ENCODE results near the gene AK5. TPM values are rescaled to one million over a fixed set of nuclear protein-coding genes. Genes with fewer than 3 reads are reported as not detected.
"Not testable (repeated sequence)": the region's sequence is repeated elsewhere in the genome, so short reads cannot be mapped to it uniquely, and the experiment has no call there.

The AK5 gene
- total RNA-seq, 4 donors from 2014 or later: 0.79 to 4.1 TPM; not detected in 2

DNA sequence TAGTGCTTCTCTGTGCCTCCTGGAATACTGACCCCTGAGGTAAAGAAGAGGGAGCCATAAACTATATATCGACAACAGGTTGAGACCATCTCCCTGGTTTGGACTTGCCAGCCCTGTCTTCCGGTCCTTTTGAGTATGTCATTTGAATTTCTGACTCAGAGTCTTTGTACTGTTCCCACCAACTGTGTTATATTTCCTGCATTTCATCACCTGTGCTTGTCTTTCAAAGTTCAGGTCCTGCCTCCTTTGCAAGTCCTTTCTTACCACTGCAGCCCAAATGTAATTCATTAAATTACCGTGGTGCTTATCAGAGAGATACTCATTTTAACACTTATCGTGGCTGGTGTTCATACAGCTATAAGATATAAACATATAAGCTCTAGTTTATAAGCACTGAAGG, 10.7 kb downstream of the AK5 start:
- Histone ChIP-seq H3K27ac (no peak overlapping the region), H3K4me3 (no peak overlapping the region), H3K4me1 (no peaks in the 10 kb centered on the region), H3K36me3 (no peaks in the 10 kb centered on the region), H3K9me3 (no peaks in the 10 kb centered on the region), H3K27me3 (no peaks in the 10 kb centered on the region)
- TF ChIP-seq POLR2AphosphoS5 (IDR thresholded peaks at IDR 0.05) (no peak), EP300 (IDR thresholded peaks at IDR 0.05; ENCODE audit: low read depth) (no peak), CTCF (IDR thresholded peaks at IDR 0.05) (no peak), POLR2A (IDR thresholded peaks at IDR 0.05) (no peak)
- in situ Hi-C loops (cut with MboI; ENCODE audit: low pct_ligation_motif_present in 1 of 4, low pct_unique_long_range_greater_than_20kb in 1 of 4, low sequenced_read_pairs in 3 of 4): no loop called here
- 57 to 75% methylated on average over 4 of the region's 4 CpGs for WGBS, 2 donors (ENCODE audit: low coverage in 1 of 2)
- no peak for DNase-seq
- intact Hi-C loops (cut with DNase I; ENCODE audit: low total_unique reads): no loop called here

GRCh38 chr1:77300566-77300965, 18.7 kb downstream of the AK5 start:
- intact Hi-C loops (cut with DNase I; ENCODE audit: low total_unique reads): no loop called here
- H3K4me3 ChIP-seq: no peak overlapping the region
- no peaks in the 10 kb centered on the region for H3K9me3 ChIP-seq
- H3K36me3 ChIP-seq: no peaks in the 10 kb centered on the region
- no peaks in the 10 kb centered on the region for H3K27me3 ChIP-seq
- no peak for TF ChIP-seq POLR2A (IDR thresholded peaks at IDR 0.05)
- TF ChIP-seq EP300 (IDR thresholded peaks at IDR 0.05; ENCODE audit: low read depth): no peak
- in situ Hi-C loops (cut with MboI; ENCODE audit: low pct_ligation_motif_present in 1 of 4, low pct_unique_long_range_greater_than_20kb in 1 of 4, low sequenced_read_pairs in 3 of 4): no loop called here
- H3K27ac ChIP-seq: no peak overlapping the region
- WGBS, 2 donors (ENCODE audit: low coverage in 1 of 2): 84% methylated on average over 1 of the region's 1 CpG; no CpG with 5 or more reads in 1 of the 2 donors
- DNase-seq: no peak
- H3K4me1 ChIP-seq: no peaks in the 10 kb centered on the region

DNA sequence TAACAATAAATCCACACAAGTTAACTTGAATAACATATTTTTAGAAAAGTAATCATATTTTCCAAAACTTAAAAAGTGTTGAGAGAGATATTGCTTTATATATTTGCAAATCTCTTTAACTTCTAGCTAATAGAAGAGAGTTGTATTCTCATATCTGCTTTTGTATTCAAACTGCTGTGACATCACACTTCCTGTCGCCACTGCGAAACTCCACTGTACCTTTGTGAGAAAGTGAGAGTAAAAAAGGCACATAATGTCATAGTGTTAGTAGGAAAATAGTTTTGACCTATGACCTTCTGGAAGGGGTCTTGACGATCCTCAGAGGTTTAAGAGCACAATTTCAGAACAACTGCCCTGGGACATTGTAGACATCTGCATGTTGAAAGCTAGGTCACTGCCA, 21.6 kb downstream of the AK5 start:
- intact Hi-C loops (cut with DNase I; ENCODE audit: low total_unique reads) (no loop called here), in situ Hi-C loops (cut with MboI; ENCODE audit: low pct_ligation_motif_present in 1 of 4, low pct_unique_long_range_greater_than_20kb in 1 of 4, low sequenced_read_pairs in 3 of 4) (no loop called here)
- no peak overlapping the region for H3K27ac ChIP-seq
- no peaks in the 10 kb centered on the region for H3K27me3 ChIP-seq
- WGBS, 2 donors (ENCODE audit: low coverage in 1 of 2): 51 to 67% methylated on average over 3 of the region's 3 CpGs
- no peak for DNase-seq
- no peaks in the 10 kb centered on the region for H3K36me3 ChIP-seq
- no peak for TF ChIP-seq EP300 (IDR thresholded peaks at IDR 0.05; ENCODE audit: low read depth)
- no peak for TF ChIP-seq POLR2A (IDR thresholded peaks at IDR 0.05)
- no peak for TF ChIP-seq CTCF (IDR thresholded peaks at IDR 0.05)
- no peak for TF ChIP-seq POLR2AphosphoS5 (IDR thresholded peaks at IDR 0.05)
- no peaks in the 10 kb centered on the region for H3K9me3 ChIP-seq
- no peak overlapping the region for H3K4me3 ChIP-seq
- H3K4me1 ChIP-seq: no peaks in the 10 kb centered on the region

GRCh38 chr1:77308889-77309621, 27.2 kb downstream of the AK5 start:
- intact Hi-C loops (cut with DNase I; ENCODE audit: low total_unique reads) (no loop called here), in situ Hi-C loops (cut with MboI; ENCODE audit: low pct_ligation_motif_present in 1 of 4, low pct_unique_long_range_greater_than_20kb in 1 of 4, low sequenced_read_pairs in 3 of 4) (no loop called here)
- H3K27me3 ChIP-seq: no peaks in the 10 kb centered on the region
- DNase-seq: no peak
- H3K27ac ChIP-seq: no peak overlapping the region
- H3K36me3 ChIP-seq: no peaks in the 10 kb centered on the region
- WGBS, 2 donors (ENCODE audit: low coverage in 1 of 2): 39 to 49% methylated on average over 8 of the region's 8 CpGs
- no peak overlapping the region for H3K4me3 ChIP-seq
- no peaks in the 10 kb centered on the region for H3K4me1 ChIP-seq
- TF ChIP-seq POLR2A (IDR thresholded peaks at IDR 0.05) (no peak), POLR2AphosphoS5 (IDR thresholded peaks at IDR 0.05) (no peak), EP300 (IDR thresholded peaks at IDR 0.05; ENCODE audit: low read depth) (no peak), CTCF (IDR thresholded peaks at IDR 0.05) (no peak)
- no peaks in the 10 kb centered on the region for H3K9me3 ChIP-seq

GRCh38 chr1:77310924-77311323, 29.1 kb downstream of the AK5 start:
- Histone ChIP-seq H3K9me3 (no peaks in the 10 kb centered on the region), H3K4me3 (no peak overlapping the region), H3K4me1 (no peaks in the 10 kb centered on the region), H3K27ac (no peak overlapping the region), H3K27me3 (no peaks in the 10 kb centered on the region), H3K36me3 (no peaks in the 10 kb centered on the region)
- DNase-seq: no peak
- WGBS, 2 donors (ENCODE audit: low coverage in 1 of 2): 57 to 61% methylated on average over 3 of the region's 3 CpGs
- in situ Hi-C loops (cut with MboI; ENCODE audit: low pct_ligation_motif_present in 1 of 4, low pct_unique_long_range_greater_than_20kb in 1 of 4, low sequenced_read_pairs in 3 of 4) (no loop called here), intact Hi-C loops (cut with DNase I; ENCODE audit: low total_unique reads) (no loop called here)
- no peak for TF ChIP-seq CTCF (IDR thresholded peaks at IDR 0.05)
- no peak for TF ChIP-seq POLR2A (IDR thresholded peaks at IDR 0.05)
- TF ChIP-seq EP300 (IDR thresholded peaks at IDR 0.05; ENCODE audit: low read depth): no peak
- no peak for TF ChIP-seq POLR2AphosphoS5 (IDR thresholded peaks at IDR 0.05)

DNA sequence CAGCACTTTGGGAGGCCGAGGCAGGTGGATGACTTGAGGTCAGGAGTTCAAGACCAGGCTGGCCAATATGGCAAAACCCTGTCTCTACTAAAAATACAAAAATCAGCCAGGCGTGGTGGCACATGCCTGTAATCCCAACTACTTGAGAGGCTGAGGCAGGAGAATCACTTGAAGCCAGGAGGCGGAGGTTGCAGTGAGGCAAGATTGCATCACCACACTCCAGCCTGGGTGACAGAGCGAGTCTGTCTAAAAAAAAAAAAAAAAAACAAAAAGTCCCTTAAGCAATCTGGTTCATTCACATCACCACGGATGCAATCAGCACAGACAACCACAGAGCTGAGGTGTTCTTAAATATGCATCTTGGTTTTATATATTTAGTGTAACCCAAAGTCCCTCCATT, 30.5 kb downstream of the AK5 start:
- 60 to 79% methylated on average over 1 to 5 of the region's 5 CpGs for WGBS, 2 donors (ENCODE audit: low coverage in 1 of 2)
- H3K4me3 ChIP-seq; DNase-seq; intact Hi-C loops (cut with DNase I; ENCODE audit: low total_unique reads); in situ Hi-C loops (cut with MboI; ENCODE audit: low pct_ligation_motif_present in 1 of 4, low pct_unique_long_range_greater_than_20kb in 1 of 4, low sequenced_read_pairs in 3 of 4); H3K9me3 ChIP-seq; H3K4me1 ChIP-seq; H3K36me3 ChIP-seq; H3K27me3 ChIP-seq; H3K27ac ChIP-seq: not testable (repeated sequence)

Measured in transverse colon (tissue), 4 donors.